ENCODE results near the gene BHLHE23.

DNA sequence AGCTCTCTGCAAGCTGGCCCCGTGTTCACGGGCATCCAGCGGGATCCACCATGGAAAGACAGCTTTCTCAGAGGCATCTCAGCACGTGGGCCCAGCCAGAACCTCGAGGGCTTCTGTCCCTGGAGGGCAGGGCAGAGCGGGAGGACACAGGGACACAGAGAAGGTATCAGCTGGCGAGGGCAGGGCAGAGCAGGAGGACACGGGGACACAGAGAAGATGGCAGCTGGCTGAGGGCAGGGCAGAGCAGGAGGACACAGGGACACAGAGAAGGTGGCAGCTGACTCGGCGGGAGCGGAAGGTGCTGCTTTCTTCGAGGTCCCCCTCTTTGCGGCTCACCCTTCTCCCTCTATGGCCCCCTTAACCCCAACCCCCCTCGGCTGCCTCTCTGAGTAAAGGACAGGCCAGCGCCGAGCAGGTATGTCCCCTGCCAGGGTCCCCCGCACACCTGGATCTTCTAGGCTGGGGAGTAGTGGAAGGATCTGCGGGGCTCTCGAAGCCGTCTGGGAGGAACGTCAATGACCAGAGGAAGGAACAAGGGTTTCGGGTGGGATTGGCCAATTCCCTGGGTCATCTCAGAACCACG, 28.9 kb upstream of the BHLHE23 start:
- TF ChIP-seq GATA2 (IDR thresholded peaks at IDR 0.05; ENCODE audit: low read depth, low read length): no peak
- no peak for TF ChIP-seq GATA3 (IDR thresholded peaks at IDR 0.05; ENCODE audit: low read depth, low read length)
